ENCODE measurements around the gene MYCBPAP. TPM values are rescaled to one million over a fixed set of nuclear protein-coding genes. Genes with fewer than 3 reads are reported as not detected.

The MYCBPAP gene
- total RNA-seq, 1 experiment from 2014 or later: 0.52 TPM

DNA sequence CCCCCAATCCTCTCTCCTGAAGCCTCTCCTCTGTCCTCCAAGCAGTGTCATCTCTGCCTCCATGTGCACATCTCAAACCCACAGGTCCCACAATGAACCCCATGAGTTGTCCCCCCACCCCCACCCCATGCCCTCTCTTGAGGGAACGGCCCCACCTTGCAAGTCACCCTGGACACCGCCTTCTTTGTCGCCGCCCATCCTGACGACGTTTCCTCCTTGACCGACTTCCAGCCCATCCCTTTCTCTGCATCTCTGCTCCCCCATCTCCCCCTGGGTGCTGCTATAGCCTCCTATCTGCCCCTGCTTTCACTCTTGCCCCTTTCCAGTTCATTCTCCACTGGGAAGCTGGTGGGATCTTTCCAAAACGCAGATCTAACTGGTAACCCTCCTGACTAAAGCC, 37.1 kb downstream of the MYCBPAP start:
- TF ChIP-seq, protein P1, sequence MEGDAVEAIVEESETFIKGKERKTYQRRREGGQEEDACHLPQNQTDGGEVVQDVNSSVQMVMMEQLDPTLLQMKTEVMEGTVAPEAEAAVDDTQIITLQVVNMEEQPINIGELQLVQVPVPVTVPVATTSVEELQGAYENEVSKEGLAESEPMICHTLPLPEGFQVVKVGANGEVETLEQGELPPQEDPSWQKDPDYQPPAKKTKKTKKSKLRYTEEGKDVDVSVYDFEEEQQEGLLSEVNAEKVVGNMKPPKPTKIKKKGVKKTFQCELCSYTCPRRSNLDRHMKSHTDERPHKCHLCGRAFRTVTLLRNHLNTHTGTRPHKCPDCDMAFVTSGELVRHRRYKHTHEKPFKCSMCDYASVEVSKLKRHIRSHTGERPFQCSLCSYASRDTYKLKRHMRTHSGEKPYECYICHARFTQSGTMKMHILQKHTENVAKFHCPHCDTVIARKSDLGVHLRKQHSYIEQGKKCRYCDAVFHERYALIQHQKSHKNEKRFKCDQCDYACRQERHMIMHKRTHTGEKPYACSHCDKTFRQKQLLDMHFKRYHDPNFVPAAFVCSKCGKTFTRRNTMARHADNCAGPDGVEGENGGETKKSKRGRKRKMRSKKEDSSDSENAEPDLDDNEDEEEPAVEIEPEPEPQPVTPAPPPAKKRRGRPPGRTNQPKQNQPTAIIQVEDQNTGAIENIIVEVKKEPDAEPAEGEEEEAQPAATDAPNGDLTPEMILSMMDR (IDR thresholded peaks at IDR 0.05; ENCODE audit: unreplicated experiment): no peak
- Mint-ChIP-seq H3K27me3 (ENCODE audit: unreplicated experiment) (no peaks in the 10 kb centered on the region), H3K36me3 (ENCODE audit: insufficient read depth, unreplicated experiment) (peaks cover 45% of the 10 kb centered on the region), H3K4me1 (ENCODE audit: low read depth, unreplicated experiment) (peaks cover 42% of the 10 kb centered on the region), H3K4me3 (ENCODE audit: low read depth, unreplicated experiment) (no peak overlapping the region), H3K9me3 (ENCODE audit: low read depth, unreplicated experiment) (no peaks in the 10 kb centered on the region), H3K27ac (ENCODE audit: unreplicated experiment) (no peak overlapping the region)
- intact Hi-C loops (cut with micrococcal nuclease; ENCODE audit: unreplicated experiment): loop anchor here (10.0 kb wide), 1 partner anchor 409 kb away; no protein-coding TSS in a partner anchor
- no peak for DNase-seq
- BruUV-seq (replicated peaks): no TSS peak
- CTCF ChIA-PET: interaction anchor here (0.6 kb wide), 1 partner anchor 51 kb away, joined by 4 read pairs; no protein-coding TSS in a partner anchor

DNA sequence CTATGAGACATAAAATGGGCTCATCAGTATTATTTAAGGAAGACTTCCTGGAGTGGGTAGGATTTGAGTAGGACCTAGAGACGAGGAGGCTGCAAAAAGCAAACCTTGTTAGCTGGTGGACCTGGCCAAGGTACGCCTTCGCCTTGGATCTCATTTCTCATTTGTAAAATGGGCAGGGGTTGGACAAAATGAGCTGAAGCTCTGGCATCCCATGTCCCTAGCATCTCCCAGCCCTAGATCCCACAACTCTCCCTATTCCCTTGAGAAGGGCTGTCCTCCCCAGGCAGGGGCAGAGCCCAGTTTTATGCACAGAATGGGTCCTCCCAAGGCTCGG, 38.4 kb downstream of the MYCBPAP start:
- H3K36me3 Mint-ChIP-seq (ENCODE audit: insufficient read depth, unreplicated experiment): peaks cover 34% of the 10 kb centered on the region
- H3K27ac Mint-ChIP-seq (ENCODE audit: unreplicated experiment): no peak overlapping the region
- peaks cover 38% of the 10 kb centered on the region for H3K4me1 Mint-ChIP-seq (ENCODE audit: low read depth, unreplicated experiment)
- TF ChIP-seq, protein P1 (IDR thresholded peaks at IDR 0.05; ENCODE audit: unreplicated experiment): no peak
- CTCF ChIA-PET: interaction anchor here (0.7 to 1.7 kb wide), 7 partner anchors 14 to 236 kb away, joined by 3 to 6 read pairs (median 3); partner anchors contain the start of gene CACNA1G
- peak overlapping the region; percentile 60 for H3K4me3 Mint-ChIP-seq (ENCODE audit: low read depth, unreplicated experiment)
- BruUV-seq (replicated peaks): no TSS peak
- intact Hi-C loops (cut with micrococcal nuclease; ENCODE audit: unreplicated experiment): loop anchor here (1.0 to 10.0 kb wide), 4 partner anchors 80 to 408 kb away; no protein-coding TSS in a partner anchor
- H3K9me3 Mint-ChIP-seq (ENCODE audit: low read depth, unreplicated experiment): no peaks in the 10 kb centered on the region
- H3K27me3 Mint-ChIP-seq (ENCODE audit: unreplicated experiment): no peaks in the 10 kb centered on the region
- no peak for DNase-seq

DNA sequence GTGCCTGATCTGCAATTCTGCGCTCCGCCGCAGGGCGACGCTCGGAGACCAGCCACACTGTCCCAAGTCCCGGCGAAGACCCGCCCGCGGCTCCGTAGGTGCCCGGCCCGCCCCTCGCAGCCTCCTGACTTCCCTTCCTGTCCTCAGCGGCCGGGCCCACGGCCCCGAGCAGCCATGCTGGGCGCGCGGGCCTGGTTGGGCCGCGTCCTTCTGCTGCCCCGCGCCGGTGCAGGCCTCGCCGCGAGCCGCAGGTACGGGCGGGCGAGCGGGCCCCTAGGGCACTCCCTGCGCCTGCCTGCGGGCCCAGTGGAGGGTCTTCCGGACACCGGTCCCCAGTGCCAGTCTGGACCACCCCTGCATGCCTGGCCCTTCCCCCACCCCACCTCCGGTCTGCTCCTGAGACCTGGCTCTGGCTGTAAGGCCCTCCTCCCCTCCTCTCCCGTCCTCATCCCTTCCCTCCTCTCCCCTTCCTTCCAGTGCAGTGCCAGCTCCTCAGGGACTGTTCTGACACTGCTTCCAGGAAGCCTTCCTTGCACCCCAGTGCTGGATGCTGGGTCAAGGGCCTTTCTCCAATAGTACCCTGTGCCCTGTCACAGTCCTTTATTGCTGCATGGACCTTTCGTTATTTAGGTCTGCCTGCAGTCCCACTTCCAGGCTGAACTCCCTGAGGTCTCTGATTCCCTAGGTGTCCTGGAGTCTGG, 38.9 kb downstream of the MYCBPAP start, which contains the start of gene SPATA20:
Gene SPATA20 (plus strand): TSS at position 140 of the 701 bp plus-strand sequence. CDS start 35 bp downstream, at position 175.
- Mint-ChIP-seq H3K27me3 (ENCODE audit: unreplicated experiment) (no peaks in the 10 kb centered on the region), H3K4me1 (ENCODE audit: low read depth, unreplicated experiment) (peaks cover 34% of the 10 kb centered on the region), H3K4me3 (ENCODE audit: low read depth, unreplicated experiment) (peak within 1 kb of the TSS; percentile 60), H3K36me3 (ENCODE audit: insufficient read depth, unreplicated experiment) (peaks cover 29% of the 10 kb centered on the region), H3K27ac (ENCODE audit: unreplicated experiment) (peak within 1 kb of the TSS; percentile 24), H3K9me3 (ENCODE audit: low read depth, unreplicated experiment) (no peaks in the 10 kb centered on the region)
- intact Hi-C loops (cut with micrococcal nuclease; ENCODE audit: unreplicated experiment): loop anchor here (1.0 to 10.0 kb wide), 4 partner anchors 79 to 408 kb away; no protein-coding TSS in a partner anchor
- peak; percentile 97 for DNase-seq
- TF ChIP-seq, protein P1 (IDR thresholded peaks at IDR 0.05; ENCODE audit: unreplicated experiment): peak; percentile 99
- no TSS peak for BruUV-seq (replicated peaks)
- CTCF ChIA-PET: interaction anchor here (0.6 to 1.7 kb wide), 7 partner anchors 13 to 295 kb away, joined by 3 to 6 read pairs (median 3); partner anchors contain the start of gene CACNA1G

DNA sequence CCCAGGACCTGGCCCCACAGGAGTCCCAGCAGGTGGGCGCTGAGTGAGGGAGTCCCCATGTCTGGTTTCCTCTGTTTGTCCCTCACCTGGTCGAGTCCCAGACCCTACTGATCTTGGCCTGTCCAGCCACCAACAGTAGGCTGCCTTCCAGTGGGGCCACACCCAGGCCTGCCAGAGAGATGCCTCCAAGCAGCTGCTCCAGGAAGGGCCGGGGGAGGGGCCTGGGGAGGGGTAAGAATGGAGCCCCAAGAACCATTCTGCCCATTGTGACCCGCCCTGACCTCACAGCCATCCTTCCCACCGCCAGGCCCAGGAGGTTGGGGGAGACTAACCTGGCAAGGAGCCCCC, 39.5 kb downstream of the MYCBPAP start:
- peak overlapping the region; percentile 60 for H3K4me3 Mint-ChIP-seq (ENCODE audit: low read depth, unreplicated experiment)
- intact Hi-C loops (cut with micrococcal nuclease; ENCODE audit: unreplicated experiment): loop anchor here (1.0 to 10.0 kb wide), 4 partner anchors 79 to 407 kb away; no protein-coding TSS in a partner anchor
- peak overlapping the region; percentile 24 for H3K27ac Mint-ChIP-seq (ENCODE audit: unreplicated experiment)
- DNase-seq: peak; percentile 44
- H3K27me3 Mint-ChIP-seq (ENCODE audit: unreplicated experiment): no peaks in the 10 kb centered on the region
- no peaks in the 10 kb centered on the region for H3K9me3 Mint-ChIP-seq (ENCODE audit: low read depth, unreplicated experiment)
- no TSS peak for BruUV-seq (replicated peaks)
- CTCF ChIA-PET: interaction anchor here (0.6 to 1.7 kb wide), 7 partner anchors 13 to 294 kb away, joined by 3 to 6 read pairs (median 3); partner anchors contain the start of gene CACNA1G
- peaks cover 24% of the 10 kb centered on the region for H3K36me3 Mint-ChIP-seq (ENCODE audit: insufficient read depth, unreplicated experiment)
- peaks cover 29% of the 10 kb centered on the region for H3K4me1 Mint-ChIP-seq (ENCODE audit: low read depth, unreplicated experiment)
- TF ChIP-seq, protein P1 (IDR thresholded peaks at IDR 0.05; ENCODE audit: unreplicated experiment): no peak
